GM12801 (cell line): ENCODE measurements around the gene CABLES1.

Experiments
- CTCF ChIP-seq: IDR thresholded peaks from one replicate; pipeline ENCODE4 v1.5.1; 2011; ENCODE audit warnings: control low read depth; ENCODE audit not compliant: insufficient read length; ENCODE audit errors: extremely low read depth

Gene CABLES1

GRCh38 chr18:23142251-23142929, 7.1 kb downstream of the CABLES1 start:
- no peak for TF ChIP-seq CTCF

DNA sequence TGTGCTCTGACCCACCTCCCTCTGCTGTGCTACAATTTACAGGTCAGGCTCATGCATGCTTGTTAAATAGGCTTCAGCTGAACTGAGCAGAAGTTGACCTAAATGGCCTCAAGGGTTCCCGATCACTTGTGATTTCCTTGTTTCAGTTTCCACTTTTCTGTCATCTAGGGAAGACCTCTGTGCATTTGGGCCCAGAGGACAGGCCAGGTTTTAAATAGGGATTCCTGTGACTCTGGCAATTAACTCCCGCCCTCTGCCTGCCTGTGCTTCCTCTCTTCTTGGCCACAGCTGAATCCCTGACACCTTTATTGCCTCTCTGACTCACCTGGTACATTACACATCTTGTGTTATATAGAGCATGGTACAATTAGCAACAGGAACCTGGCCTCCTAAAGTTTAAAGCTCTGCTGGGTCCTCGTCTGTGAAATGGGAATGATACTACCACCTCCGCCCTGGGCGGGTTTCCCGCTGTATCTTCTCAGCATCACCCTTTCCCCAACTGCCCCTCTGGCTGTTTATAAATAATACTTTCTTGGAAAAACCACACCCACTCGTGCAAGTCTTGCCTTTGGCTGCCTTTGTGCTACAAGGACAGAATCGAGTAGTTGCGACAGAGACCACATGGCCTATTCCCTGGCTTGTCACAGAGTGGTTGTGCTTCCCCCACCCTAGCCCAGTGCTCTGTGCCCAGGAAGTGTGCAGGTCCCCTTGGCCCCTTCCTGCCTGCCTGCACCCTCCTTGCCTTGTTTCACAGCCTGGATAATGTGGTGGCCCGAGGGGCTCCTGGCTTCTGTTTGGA, 7.9 kb downstream of the CABLES1 start:
- no peak for TF ChIP-seq CTCF

DNA sequence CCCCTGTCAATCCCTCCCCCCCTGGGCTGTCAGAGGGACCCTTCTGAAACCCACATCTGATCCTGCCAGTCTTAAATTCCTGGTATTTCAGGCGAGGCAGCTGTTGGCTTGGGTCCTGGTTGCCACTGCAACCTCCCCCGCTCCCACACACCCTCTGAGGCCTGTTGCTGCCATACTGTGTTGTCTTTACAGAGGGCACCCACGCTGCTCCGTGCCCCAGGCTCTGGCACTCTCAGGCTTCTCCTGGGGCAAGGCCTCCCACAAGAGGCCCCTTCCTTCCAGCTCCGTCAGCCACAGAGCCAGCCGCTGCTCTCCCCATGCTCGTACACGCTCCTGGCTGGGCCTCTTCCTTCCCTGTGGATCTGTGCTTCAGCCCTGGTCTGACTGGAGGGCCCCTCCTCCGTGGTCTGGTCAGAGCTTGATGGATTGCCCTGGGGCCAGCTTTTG, 8.6 kb downstream of the CABLES1 start:
- no peak for TF ChIP-seq CTCF

GRCh38 chr18:23144640-23145039, 9.4 kb downstream of the CABLES1 start:
- no peak for TF ChIP-seq CTCF

GRCh38 chr18:23145621-23146020, 10.3 kb downstream of the CABLES1 start:
- TF ChIP-seq CTCF, result no peak

GRCh38 chr18:23146861-23147469, 11.7 kb downstream of the CABLES1 start:
- TF ChIP-seq CTCF, result no peak

DNA sequence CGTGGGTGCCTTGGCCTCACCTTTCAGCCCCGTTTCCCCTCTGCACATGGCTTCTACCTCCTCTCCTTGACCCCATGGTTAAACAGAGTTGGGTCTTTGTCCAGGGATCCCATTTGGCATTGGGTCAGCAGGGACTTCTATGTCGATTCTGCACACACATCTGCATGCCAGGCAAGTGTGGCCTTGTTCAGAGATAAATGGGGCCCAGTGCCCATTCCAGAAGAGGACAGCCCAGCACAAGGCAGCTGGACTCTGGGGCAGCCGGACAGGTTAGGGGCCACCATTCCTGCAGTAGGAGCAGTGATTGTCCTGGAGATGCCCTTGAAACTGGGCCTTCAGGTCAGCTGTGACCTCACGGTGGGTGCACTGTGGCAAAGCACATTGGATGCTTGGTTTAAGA, 13.1 kb downstream of the CABLES1 start:
- TF ChIP-seq CTCF, result no peak
